WERI-Rb-1 (cell line): ENCODE data around the gene HMG20B.

Source experiments
- DNase-seq: peaks from one replicate; pipeline ENCODE4 v3.0.0-alpha.2; 2020
- H3K27ac ChIP-seq: fragments of 250-450 bp; sonication (Bioruptor Pico); 2 replicates; pipeline ENCODE4 v1.5.1; 2020; ENCODE audit warnings: mild to moderate bottlenecking, moderate library complexity
- H3K27me3 ChIP-seq: fragments of 250-450 bp; sonication (Bioruptor Pico); 2 replicates; pipeline ENCODE4 v1.5.1; 2021; ENCODE audit warnings: mild to moderate bottlenecking, low read depth, moderate library complexity; ENCODE audit not compliant: insufficient read depth, severe bottlenecking
- H3K36me3 ChIP-seq: fragments of 250-450 bp; sonication (Bioruptor Pico); 2 replicates; pipeline ENCODE4 v1.5.1; 2020; ENCODE audit warnings: mild to moderate bottlenecking, moderate library complexity
- H3K4me3 ChIP-seq: 2 replicates; pipeline ENCODE4 v1.5.1; 2011; ENCODE audit warnings: low read depth, mild to moderate bottlenecking, control low read depth, low read length
- H3K9me3 ChIP-seq: fragments of 250-450 bp; sonication (Bioruptor Pico); 2 replicates; pipeline ENCODE4 v1.5.1; 2021; ENCODE audit warnings: mild to moderate bottlenecking, moderate library complexity; ENCODE audit not compliant: severe bottlenecking
- CTCF ChIP-seq: IDR thresholded peaks from 2 replicates; pipeline ENCODE4 v1.5.1; 2011; ENCODE audit warnings: low read depth, mild to moderate bottlenecking, control low read depth, inconsistent platforms, low read length

HMG20B gene

GRCh38 chr19:3595521-3596061, 22.8 kb downstream of the HMG20B start:
- H3K27ac ChIP-seq, result no peak overlapping the region
- no peak for DNase-seq
- H3K27me3 ChIP-seq, result no peaks in the 10 kb centered on the region
- H3K9me3 ChIP-seq, result peaks cover 9% of the 10 kb centered on the region
- no peak for TF ChIP-seq CTCF
- no peaks in the 10 kb centered on the region for H3K36me3 ChIP-seq
- no peak overlapping the region for H3K4me3 ChIP-seq

GRCh38 chr19:3599776-3600187, 27.0 kb downstream of the HMG20B start:
- DNase-seq, result no peak

GRCh38 chr19:3601021-3601420, 28.3 kb downstream of the HMG20B start:
- Histone ChIP-seq H3K36me3 (no peaks in the 10 kb centered on the region), H3K27me3 (no peaks in the 10 kb centered on the region), H3K9me3 (no peaks in the 10 kb centered on the region), H3K4me3 (no peak overlapping the region), H3K27ac (no peak overlapping the region)
- no peak for TF ChIP-seq CTCF
- DNase-seq, result no peak

More at GRCh38 chr19:3599776-3600187, 27.0 kb downstream of the HMG20B start:
- Histone ChIP-seq H3K36me3 (no peaks in the 10 kb centered on the region), H3K27me3 (no peaks in the 10 kb centered on the region), H3K4me3 (no peak overlapping the region), H3K9me3 (no peaks in the 10 kb centered on the region), H3K27ac (no peak overlapping the region)
- TF ChIP-seq CTCF, result peak; percentile 55

GRCh38 chr19:3603121-3603811, 30.5 kb downstream of the HMG20B start:
- Histone ChIP-seq H3K27me3 (no peaks in the 10 kb centered on the region), H3K27ac (no peak overlapping the region), H3K4me3 (no peak overlapping the region), H3K36me3 (no peaks in the 10 kb centered on the region), H3K9me3 (no peaks in the 10 kb centered on the region)
- no peak for TF ChIP-seq CTCF
- DNase-seq, result no peak

- TF ChIP-seq CTCF, result no peak
- Histone ChIP-seq H3K27ac (no peak overlapping the region), H3K27me3 (no peaks in the 10 kb centered on the region), H3K4me3 (no peak overlapping the region), H3K36me3 (no peaks in the 10 kb centered on the region), H3K9me3 (no peaks in the 10 kb centered on the region)
- no peak for DNase-seq
Measured at GRCh38 chr19:3604227-3604986, 31.7 kb downstream of the HMG20B start.
